B cell (primary cell): ENCODE results near the gene FXR1.

Experiments
- CTCF ChIP-seq: fragments of 200-600 bp; IDR thresholded peaks from one replicate; pipeline ENCODE4 v1.8.0; 2022; ENCODE audit warnings: antibody characterized with exemption, mild to moderate bottlenecking
- EZH2 ChIP-seq: IDR thresholded peaks from 2 replicates; pipeline ENCODE4 v1.6.1; 2012; ENCODE audit warnings: borderline replicate concordance, low read depth, mild to moderate bottlenecking, moderate library complexity, low read length; ENCODE audit not compliant: insufficient read depth, poor library complexity, severe bottlenecking

- TF ChIP-seq CTCF (no peak), EZH2 (no peak)
Measured at GRCh38 chr3:180996415-180996932, 84.0 kb downstream of the FXR1 start.
